GM18508 (cell line): ENCODE measurements around the gene SLC13A1.

ENCODE experiments used
- ATAC-seq: cut with Tn5 transposase; IDR thresholded peaks from one replicate; pipeline ENCODE4 v1.9.1; 2021; ENCODE audit warnings: moderate number of reproducible peaks; ENCODE audit not compliant: insufficient read depth, unreplicated experiment

The SLC13A1 gene

DNA sequence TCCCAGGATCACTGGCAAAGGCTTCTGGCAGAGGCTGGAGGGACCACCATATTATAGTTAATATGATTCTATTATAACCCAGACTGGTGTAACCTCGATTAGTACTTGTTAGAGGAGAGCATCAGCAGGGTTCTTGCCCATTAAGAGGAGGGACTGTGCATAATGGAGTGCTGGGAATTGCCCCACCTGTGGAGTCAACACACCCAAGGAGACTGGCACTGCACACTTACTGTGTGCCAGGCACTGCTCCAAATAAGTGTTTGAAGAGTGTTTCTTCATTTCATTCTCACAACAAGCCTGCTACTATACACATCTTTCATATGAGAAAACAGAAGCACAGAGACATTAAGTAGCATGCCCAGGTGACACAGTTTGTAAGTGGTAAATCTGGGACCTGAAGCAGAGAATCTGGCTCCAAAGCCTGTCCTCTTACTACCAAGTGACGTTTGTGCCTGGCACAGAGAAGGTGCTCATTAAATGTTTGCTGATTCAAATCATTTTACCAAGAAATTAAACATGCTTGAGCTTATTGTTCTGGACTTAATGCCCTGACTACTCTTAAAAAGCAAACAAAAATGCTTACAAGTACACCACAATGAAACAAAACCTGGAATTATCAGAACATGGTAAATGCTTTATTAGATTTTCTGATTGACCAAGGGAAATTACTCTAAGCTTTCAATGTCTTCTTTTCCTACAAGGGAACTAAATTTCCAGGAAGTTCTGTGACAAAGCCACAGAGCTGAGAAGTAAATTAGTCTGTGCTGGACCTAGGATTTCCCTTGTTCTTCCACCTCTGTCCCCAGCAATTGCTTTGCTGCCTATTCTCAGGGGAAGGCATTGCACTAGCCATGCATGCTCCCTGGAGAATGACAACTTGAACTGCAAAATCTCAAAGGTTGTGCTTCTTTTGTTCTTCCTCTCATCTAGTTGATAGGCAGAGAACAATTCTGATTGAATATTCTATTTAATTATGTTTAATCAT lies 809 bp downstream of the SLC13A1 start:
- ATAC-seq = no peak

DNA sequence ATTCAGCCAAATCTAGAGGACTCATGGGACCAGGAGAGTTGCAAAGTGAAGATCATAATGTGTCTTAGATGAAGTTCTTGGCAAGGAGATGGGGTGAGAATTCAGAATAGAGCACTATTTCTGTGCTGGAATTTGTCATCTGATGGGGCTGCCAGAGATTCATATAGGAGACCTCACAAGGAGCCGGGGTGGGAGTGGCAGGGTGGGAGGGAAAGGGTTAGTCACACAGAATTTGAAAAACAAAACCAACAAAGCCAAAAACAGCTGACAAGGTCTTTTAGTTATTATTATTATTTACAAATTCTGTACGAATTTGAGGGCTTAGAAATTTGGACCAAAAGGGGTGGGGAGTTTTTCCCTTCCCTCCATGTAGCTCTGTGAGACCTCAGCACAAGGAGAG lies 1.7 kb downstream of the SLC13A1 start:
- no peak for ATAC-seq

DNA sequence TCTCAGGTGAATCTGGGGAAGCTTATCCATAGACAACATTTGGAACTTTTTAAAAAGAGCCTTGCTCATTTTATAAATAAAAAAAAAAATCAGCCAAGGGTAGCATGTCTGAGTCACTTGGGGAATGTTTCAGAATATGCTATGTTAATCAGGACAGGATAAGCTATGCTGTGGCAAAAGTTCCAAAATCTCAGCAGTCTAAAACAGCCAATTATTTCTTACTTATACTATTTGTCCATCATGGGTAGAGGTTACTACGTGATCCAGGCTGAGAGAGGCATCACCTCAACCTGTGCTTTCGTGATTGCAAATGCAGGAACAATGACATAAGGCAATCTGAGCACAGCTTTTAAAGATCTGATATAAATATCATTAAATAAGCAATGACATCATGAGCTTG lies 6.5 kb downstream of the SLC13A1 start:
- ATAC-seq = no peak

DNA sequence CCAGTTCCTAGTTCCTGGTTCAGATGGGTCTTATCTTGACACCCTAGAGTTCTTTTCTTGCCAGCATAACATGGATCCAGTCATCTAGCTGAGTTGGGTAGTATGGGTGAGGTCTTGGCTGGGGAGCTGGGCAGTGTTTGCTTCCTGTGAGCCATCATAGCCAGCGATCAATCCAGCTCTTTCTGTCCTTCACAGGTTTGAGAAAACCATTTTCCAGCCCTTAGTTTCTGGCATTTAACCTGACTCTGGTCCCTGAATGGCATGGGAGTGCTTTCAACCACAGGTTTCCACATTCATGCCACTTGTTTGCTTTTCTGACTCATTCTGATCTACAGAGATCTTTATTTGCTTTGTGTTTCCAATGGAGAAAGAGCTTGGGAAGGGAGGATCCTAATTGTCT lies 8.6 kb downstream of the SLC13A1 start:
- ATAC-seq = no peak

DNA sequence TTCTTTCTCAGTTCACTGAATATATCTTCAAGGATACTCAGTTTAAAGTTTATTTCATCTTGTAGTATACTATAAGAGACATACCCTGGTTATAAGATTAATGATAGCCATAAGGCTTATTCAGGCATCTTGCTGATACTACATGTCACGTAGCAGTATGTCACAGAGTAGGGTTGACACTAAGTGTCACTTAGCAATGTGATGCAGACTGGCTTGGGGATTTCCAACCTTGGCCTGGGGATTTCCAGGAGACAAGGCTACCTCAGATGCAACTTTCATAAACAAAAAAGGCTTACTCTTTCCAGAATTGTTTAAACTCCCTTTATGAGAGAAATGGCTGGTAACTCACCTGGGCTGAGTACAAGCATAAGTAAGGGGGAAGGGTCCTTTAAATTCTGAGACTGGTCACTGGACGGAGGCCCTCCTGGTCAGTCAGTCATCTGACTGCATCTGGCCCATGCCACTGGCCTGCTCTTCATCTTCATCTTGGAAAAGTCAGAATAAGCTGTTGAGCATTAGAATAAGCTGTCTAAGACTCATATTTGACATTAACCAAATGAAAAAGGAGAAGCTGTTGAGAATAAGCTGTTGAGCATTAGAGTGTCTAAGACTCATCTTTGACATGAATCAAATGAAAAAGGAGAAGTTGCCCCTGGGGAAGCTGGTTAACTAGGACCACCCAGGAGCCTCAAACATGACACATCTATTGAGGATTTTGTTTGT lies 9.5 kb downstream of the SLC13A1 start:
- peak; percentile 93 for ATAC-seq

DNA sequence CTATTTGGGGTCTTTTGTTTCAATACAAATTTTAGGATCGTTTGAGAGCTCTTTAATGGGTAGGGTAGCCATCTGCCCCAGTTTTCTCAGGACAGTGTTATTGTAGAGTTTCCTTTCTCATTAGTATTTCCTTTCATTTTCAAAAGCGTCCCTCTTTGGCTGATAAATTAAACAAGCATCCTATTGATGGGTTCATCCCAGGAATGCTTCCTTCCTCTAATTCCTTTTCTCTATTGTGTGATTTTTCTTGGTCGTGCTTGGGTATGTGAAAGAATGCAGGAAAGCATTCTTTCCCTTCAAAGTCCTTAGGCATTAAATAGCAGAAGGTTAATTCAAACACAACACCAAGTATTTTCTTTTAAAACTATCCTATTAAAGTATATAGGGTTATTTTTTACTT lies 14.0 kb downstream of the SLC13A1 start:
- ATAC-seq = no peak

DNA sequence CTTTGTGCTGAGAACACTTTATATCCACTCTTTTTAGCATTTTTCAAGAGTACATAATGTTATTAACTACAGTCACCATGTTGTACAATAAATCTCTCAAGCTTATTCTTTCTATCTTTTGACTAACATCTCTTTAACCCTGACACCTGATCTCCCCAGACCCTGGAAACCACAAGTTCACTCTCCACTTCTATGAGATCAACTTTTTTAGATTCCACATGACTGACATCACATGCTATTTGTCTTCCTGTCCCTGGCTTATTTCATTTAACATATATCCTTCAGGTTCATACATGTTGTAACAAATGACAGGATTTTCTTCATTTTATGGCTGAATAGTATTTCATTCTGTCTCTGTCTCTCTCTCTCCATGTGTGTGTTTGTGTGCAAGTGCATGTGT lies 15.5 kb downstream of the SLC13A1 start:
- no peak for ATAC-seq

DNA sequence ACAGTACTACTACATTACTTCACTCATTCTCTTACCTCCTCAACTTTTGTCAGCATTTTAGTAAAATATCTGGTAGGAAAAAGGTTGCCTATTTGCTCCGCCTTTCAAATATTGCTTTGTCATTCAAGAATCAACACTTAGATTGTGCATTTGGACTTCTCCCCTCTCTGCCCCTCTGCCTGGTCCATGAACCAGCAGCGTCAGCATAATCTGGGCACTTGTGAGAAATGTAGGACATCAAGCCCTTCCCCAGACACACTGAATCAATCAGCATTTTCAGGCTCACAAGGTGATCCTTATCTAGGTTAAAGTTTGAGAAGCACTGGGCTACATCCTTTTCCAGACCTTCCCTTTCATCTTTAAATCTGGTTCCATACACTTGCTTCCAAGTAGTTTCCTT lies 16.3 kb downstream of the SLC13A1 start:
- ATAC-seq = no peak

DNA sequence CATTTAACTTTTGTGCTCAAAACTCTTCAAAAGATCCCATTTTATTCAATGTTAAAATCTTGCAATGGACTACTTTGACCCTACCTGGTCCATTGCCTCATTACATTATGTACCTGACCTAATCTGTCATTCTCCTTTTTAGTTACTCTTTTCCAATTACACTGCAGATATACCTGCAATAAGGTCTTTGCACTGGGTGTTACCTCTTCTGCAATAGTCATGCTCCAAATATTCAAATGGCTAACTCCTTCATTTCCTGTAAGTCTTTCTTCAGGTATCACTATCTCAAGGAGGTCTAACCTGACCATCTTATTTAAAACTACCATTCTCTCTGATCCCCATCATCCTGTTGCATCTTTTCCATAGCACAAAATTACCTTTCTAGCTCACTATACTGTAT lies 22.3 kb downstream of the SLC13A1 start:
- no peak for ATAC-seq

DNA sequence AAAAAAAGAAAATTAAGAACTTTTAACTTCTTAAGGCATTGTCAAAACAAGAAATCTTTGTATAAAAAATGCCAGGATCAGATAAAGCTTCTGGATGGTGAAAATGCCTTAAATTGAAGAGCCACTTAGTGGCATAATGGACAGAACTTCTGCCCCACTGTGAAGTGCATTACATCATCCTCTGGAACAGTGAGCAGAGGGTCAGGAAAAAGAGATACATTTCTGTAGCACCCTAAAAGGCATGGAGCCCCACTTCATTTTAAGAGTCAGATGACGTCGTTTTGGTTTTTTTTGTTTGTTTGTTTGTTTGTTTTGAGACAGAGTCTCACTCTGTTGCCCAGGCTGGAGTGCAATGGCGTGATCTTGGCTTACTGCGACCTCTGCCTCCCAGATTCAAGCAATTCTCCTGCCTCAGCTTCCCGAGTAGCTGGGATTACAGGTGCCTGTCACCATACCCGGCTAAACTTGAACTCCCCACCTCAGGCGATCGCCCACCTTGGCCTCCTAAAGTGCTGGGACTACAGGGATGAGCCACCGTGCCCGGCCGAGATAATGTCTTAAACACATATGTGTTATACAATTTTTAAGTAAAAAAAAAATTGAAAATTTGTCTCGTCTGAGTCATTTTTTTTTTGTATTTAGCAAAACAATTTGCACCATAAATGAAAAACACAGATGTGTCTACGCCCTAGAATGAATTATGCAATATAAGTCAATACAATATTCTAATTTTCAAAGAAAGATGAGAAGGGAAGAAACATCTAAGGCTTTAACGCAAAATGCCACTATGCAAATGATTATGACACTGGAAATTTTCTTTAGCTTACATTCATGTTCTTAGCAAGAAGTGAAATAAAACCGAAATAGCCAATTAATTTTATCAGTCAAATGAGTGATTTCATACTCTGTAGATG lies 29.2 kb downstream of the SLC13A1 start:
- ATAC-seq = no peak

DNA sequence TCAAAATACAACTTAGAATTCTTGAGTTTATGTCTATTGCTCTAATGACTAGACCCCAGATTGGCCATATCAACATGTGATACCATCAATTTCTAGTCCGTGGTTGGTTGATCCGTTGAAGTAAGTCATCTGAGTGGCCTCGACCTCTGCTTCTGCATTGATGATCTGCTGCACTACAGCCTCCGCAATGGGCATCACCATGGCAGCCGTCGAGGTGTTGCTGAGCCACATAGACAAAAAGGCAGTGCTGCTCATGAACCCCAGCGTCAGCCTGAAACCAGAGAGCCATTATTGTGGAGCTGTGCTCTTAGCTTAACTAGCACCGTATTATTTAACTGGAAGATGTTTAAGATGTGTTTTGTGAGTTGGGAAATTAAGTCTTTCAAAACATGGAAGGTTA lies 30.7 kb downstream of the SLC13A1 start:
- no peak for ATAC-seq

DNA sequence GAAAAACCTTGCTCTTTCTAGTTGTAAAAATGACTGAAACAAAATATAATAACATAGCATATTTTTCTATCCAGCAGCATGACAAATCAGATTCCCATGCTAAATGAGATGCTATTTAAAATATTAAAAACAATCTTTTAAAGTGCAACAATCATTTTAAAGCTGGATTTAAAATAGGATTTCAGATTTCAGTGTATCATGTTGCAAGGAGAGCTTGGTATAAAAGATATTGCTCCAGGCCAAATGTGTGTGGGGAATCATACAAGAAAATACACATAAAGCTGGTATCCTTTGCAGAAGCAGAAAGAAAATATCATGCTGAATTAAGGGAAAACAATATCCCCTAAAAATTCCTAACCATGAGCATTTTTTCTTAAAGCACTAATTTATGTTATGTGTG lies 42.2 kb downstream of the SLC13A1 start:
- ATAC-seq = no peak

DNA sequence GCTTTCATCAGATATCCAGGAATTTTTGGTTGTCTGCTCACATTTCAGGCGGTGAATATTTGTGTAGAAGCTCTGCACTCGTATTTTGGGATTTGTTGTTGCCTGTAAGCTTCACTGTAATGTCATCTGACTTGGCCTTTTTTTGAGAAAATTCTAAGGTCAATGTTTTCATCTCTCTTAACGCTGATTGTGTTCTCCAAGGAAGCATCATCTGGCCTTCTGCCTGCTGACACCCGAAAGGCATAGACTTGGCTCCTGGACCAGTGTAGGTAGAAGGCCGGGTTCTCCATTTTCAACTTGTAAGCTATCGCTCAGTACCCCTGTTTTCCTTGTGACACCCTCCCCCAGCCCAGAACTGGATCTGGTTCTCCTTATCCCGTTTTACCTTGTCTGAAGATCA lies 44.2 kb downstream of the SLC13A1 start:
- no peak for ATAC-seq

DNA sequence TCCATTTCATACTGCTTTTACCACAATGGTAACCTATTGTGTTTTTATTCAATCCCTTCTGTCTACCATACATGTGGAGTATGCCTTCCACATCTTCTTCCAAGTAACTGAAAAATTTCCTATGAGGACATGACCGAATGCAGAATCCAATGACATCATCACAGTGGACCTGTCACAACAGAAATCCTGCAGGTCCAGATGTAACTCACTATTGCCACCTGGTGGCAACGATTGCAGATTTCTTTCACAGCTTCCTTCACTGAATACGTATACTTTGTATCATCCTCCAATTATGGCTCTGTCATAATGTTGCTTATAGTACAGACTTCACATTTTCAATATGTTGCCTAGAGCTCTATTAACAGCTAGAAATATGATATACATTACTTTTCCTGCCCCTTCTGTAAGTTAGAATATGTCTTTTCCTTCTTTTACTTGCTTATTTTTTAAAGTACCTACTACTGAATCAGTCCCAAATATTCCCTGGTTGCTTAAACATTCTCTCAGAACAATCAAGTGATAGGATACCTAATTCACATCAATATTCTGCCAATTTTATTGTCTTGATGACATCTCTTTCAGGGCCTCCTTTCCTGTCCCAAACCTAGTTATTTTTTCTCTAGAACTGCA lies 45.4 kb downstream of the SLC13A1 start:
- peak; percentile 96 for ATAC-seq

DNA sequence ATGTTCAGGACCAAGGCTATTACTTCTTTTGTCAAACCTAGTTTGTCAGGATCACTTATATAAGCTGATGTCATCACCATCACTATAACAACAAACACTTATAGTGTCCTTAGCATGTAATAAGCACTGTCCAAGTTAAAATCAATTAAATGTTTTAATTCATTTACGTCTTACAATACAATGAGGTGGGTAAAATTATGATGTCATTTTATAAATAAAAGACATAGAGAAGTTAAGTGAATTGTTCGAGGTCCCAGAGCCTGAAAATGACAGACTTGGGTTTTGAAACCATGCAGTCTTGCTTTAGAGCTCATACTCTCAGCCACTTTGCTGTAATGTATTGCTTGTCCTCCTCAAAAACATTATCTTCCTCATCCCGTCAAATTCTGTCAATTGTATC lies 48.3 kb downstream of the SLC13A1 start:
- no peak for ATAC-seq

DNA sequence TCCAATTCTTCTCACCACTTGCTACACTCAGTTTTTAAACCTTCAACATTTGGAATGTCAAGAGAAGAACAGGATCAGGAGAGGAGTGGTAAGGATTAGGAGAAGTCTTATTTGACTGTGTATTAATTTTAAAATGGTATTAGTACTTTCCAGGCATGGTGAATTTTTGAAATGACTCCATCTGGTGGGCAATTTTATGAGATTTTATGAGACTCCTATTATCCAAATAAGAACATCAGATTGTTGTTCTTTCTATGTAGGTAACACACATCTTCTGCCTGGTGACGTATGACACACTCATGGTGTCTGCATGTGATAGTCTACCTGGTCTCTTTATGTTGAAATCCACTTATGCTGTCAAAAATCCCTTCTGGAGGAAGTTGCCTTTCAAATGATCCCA lies 51.0 kb downstream of the SLC13A1 start:
- ATAC-seq = no peak

DNA sequence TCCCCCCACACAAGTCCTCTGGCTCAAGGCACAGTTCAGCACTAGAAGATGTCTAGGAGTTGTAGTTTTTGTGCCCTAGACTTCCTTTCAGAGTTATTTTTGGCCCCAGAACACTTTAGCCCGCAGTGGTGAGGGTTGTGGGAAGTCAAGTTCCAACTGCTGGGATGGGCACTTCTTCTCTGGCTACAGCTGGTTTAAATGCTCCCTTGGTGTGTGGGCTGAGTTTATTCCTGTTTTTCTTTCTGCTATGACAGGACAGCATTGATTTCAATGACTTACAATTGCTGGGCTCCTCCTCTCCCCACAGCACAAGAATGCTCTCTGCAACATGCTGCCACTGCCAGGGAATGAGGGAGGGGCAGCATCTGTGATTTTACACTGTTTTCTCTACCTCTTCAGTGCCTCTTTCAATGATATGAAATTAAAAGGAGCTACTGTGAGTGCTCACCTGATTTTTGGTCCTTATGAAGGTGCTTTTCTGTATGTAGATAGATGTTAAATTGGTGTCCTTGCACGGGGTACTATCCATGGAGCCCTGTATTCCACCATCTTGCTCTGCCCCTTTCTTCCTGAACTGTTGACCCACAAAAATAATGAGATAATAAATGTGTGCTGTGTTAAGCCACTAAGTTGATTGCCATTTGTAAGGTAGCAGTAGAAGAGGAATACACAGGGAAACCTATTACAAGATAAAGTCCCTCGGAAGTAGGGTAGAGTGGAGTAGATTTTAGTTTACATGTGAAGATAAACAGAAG lies 56.3 kb downstream of the SLC13A1 start:
- no peak for ATAC-seq

DNA sequence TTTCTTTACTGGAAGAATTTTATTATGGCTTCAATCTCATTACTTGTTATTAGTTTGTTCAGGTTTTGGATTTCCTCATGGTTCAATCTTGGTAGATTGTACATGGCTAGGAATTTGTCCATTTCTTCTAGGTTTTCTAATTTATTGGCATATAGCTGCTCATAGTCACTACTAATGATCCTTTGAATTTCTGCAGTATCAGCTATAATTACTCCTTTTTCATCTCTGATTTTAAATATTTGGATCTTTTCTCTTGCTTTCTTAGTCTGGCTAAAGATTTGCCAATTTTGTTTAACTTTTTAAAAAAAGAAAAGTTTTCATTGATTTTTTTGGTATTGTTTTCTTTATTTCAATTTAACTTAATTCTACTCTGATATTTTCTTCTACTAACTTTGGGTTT lies 59.2 kb downstream of the SLC13A1 start:
- no peak for ATAC-seq

DNA sequence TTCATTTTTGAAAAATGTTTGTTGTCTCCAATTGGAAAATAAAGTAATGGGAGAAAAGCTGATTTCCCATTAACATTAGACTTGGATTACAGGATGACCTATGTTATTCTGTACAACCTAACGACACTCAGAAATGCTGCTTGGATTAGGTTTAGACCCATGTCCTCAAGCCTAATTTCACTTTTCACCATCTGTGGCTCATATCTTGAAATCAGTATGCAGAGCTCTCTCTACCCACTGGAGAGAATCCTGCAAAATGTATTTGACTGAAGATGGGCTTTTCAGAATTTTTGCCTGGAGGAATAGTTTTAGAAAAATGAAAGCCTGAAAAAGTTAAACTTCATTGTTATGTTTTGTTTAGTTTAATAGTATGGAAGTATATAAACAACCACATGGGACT lies 63.8 kb downstream of the SLC13A1 start:
- ATAC-seq = no peak
